Loucy (cell line): Measurements from ENCODE around the gene CLCN6.

Experiments used
- H2AFZ ChIP-seq: fragments of 200-600 bp; sonication (generic); 2 replicates; pipeline ENCODE4 v1.6.0; 2016; ENCODE audit warnings: antibody characterized with exemption, mild to moderate bottlenecking, low read length, moderate library complexity
- H3F3A ChIP-seq: fragments of 200-600 bp; 2 replicates; pipeline ENCODE4 v1.6.0; 2016; ENCODE audit warnings: antibody characterized with exemption, low read depth, mild to moderate bottlenecking
- H3K27me3 ChIP-seq: fragments of 200-600 bp; sonication (generic); 2 replicates; pipeline ENCODE4 v1.6.1; 2014; ENCODE audit warnings: low read length, mild to moderate bottlenecking; ENCODE audit not compliant: insufficient read depth, poor library complexity, severe bottlenecking
- H3K36me3 ChIP-seq: fragments of 200-600 bp; sonication (generic); 2 replicates; pipeline ENCODE4 v1.6.1; 2016; ENCODE audit warnings: low read length; ENCODE audit not compliant: insufficient read depth
- H3K4me1 ChIP-seq: fragments of 200-600 bp; sonication (generic); 2 replicates; pipeline ENCODE4 v1.5.1; 2014; ENCODE audit warnings: low read length, mild to moderate bottlenecking; ENCODE audit not compliant: insufficient read depth, poor library complexity, severe bottlenecking
- H3K4me2 ChIP-seq: fragments of 200-600 bp; sonication (generic); 2 replicates; pipeline ENCODE4 v1.6.0; 2014; ENCODE audit warnings: antibody characterized with exemption, low read length, low read depth, mild to moderate bottlenecking; ENCODE audit not compliant: poor library complexity, severe bottlenecking
- H3K4me3 ChIP-seq: fragments of 200-600 bp; sonication (generic); 2 replicates; pipeline ENCODE4 v1.5.1; 2014; ENCODE audit warnings: low read length, mild to moderate bottlenecking, mixed read lengths; ENCODE audit not compliant: poor library complexity, severe bottlenecking
- H3K79me2 ChIP-seq: fragments of 200-600 bp; sonication (generic); 2 replicates; pipeline ENCODE4 v1.6.1; 2014; ENCODE audit warnings: low read length; ENCODE audit not compliant: insufficient read depth
- H3K9ac ChIP-seq: fragments of 200-600 bp; sonication (generic); 2 replicates; pipeline ENCODE4 v1.6.0; 2014; ENCODE audit warnings: mild to moderate bottlenecking, low read depth, low read length, moderate library complexity; ENCODE audit not compliant: poor library complexity, severe bottlenecking
- H3K9me2 ChIP-seq: fragments of 200-600 bp; sonication (generic); replicated peaks from 2 replicates; pipeline ENCODE4 v1.6.1; 2016; ENCODE audit warnings: low read depth, low read length, mixed read lengths
- H3K9me3 ChIP-seq: fragments of 200-600 bp; sonication (generic); 2 replicates; pipeline ENCODE4 v1.6.1; 2014; ENCODE audit warnings: mild to moderate bottlenecking, antibody characterized with exemption, low read length, low read depth; ENCODE audit not compliant: insufficient read depth
- H4K20me1 ChIP-seq: fragments of 200-600 bp; sonication (generic); 2 replicates; pipeline ENCODE4 v1.6.0; 2014; ENCODE audit warnings: antibody characterized with exemption, low read length, mild to moderate bottlenecking; ENCODE audit not compliant: insufficient read depth, poor library complexity, severe bottlenecking
- CTCF ChIP-seq: fragments of 200-600 bp; sonication (generic); conservative IDR thresholded peaks from 2 replicates; pipeline ENCODE4 v1.5.1; 2014; ENCODE audit warnings: mild to moderate bottlenecking, antibody characterized with exemption, low read length
- EZH2phosphoT487 ChIP-seq: fragments of 200-600 bp; IDR thresholded peaks from 2 replicates; pipeline ENCODE4 v1.6.1; 2018; ENCODE audit warnings: antibody characterized with exemption, mild to moderate bottlenecking, moderate library complexity, borderline replicate concordance

The CLCN6 gene

DNA sequence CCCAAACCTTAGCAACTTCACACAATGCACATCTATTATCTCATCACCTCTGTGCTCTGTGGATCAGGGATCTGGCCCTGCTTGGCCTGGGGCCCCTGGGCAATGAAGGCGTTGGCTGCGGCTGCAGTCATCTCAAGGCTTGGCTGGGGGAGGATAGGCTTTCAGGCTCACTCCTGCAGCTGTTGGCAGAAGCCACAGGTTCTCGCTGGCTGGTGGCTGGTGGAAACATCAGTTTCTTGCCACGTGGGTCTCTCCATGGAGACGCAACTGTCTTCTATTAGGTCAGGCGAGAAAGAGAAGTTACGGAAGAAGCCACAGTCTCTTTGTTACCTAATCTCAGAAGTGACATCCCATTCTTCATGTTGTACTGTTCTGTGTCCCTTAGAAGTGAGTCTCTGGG is 45.2 kb downstream of the CLCN6 start:
- Histone ChIP-seq H3K4me1 (no peaks in the 10 kb centered on the region), H3K4me2 (no peak overlapping the region), H3K36me3 (no peaks in the 10 kb centered on the region)

DNA sequence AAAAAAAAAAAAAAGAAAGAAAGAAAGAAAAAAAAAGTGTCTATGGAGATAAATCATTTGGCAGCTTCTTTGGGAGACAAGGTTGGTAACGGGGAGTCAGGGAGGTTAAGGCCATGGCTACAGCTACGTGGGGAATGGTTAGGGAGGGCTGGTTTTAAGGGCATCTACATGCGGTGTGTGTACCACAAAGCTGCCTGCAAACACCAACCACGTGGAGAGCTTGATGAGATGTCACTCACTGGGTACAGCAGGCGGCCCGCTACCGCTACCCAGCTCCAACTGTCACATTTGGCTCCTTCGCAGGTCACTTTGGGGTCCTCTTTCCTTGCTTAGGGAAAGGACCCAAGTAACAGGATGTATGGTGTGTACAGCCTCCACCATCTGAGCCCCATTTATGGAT is 48.5 kb downstream of the CLCN6 start:
- H4K20me1 ChIP-seq, result peaks cover 3% of the 10 kb centered on the region
- H3K9me3 ChIP-seq, result no peaks in the 10 kb centered on the region
- H3K9ac ChIP-seq, result no peak overlapping the region
- TF ChIP-seq EZH2phosphoT487 (no peak), CTCF (no peak)
- no peaks in the 10 kb centered on the region for H3K9me2 ChIP-seq
- H3K4me3 ChIP-seq, result no peak overlapping the region
- no peaks in the 10 kb centered on the region; the same call in 1 of the 2 replicates for H3F3A ChIP-seq
- no peaks in the 10 kb centered on the region for H3K27me3 ChIP-seq
- H3K36me3 ChIP-seq, result no peaks in the 10 kb centered on the region
- no peaks in the 10 kb centered on the region for H3K4me1 ChIP-seq
- no peaks in the 10 kb centered on the region for H3K79me2 ChIP-seq
- no peak overlapping the region for H2AFZ ChIP-seq
- no peak overlapping the region for H3K4me2 ChIP-seq

More for the DNA sequence above, 45.2 kb downstream of the CLCN6 start:
- Histone ChIP-seq H3K4me3 (no peak overlapping the region), H3K27me3 (no peaks in the 10 kb centered on the region), H3K79me2 (no peaks in the 10 kb centered on the region), H3K9me3 (no peaks in the 10 kb centered on the region), H3K9me2 (no peaks in the 10 kb centered on the region), H2AFZ (no peak overlapping the region), H3K9ac (no peak overlapping the region), H3F3A (no peaks in the 10 kb centered on the region), H4K20me1 (peaks cover 3% of the 10 kb centered on the region)
- TF ChIP-seq CTCF (no peak), EZH2phosphoT487 (no peak)

DNA sequence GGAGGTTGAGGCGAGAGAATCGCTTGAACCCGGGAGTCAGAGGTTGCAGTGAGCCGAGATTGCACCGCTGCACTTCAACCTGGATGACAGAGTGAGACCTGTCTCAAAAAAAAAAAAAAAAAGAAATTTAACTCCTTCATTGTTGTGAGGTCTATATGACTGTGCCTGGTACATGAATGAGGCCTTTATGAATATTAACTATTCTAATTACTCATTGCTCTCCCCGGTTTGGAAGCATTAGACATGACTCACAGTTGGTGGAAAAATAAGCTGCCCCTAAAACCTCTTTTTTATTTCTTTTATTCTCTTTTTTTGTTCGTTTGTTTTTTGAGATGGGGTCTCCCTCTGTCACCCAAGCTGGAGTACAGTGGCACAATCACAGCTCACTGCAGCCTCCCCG is 49.4 kb downstream of the CLCN6 start:
- Histone ChIP-seq H3K36me3 (no peaks in the 10 kb centered on the region), H3K9me2 (no peaks in the 10 kb centered on the region), H3K4me1 (no peaks in the 10 kb centered on the region), H3K27me3 (no peaks in the 10 kb centered on the region), H4K20me1 (peaks cover 3% of the 10 kb centered on the region), H3K79me2 (no peaks in the 10 kb centered on the region), H3K4me3 (no peak overlapping the region), H2AFZ (no peak overlapping the region), H3K4me2 (no peak overlapping the region), H3F3A (no peaks in the 10 kb centered on the region; the same call in 1 of the 2 replicates), H3K9ac (no peak overlapping the region), H3K9me3 (no peaks in the 10 kb centered on the region)
- TF ChIP-seq EZH2phosphoT487 (no peak), CTCF (no peak)
